CD14-positive monocyte (primary cell): ENCODE measurements around the gene IGFN1. TPM values are rescaled to one million over a fixed set of nuclear protein-coding genes. Genes with fewer than 3 reads are reported as not detected.

Source experiments
- DNase-seq, 3 donors: peaks; one replicate each; pipeline ENCODE4 v3.0.0-alpha.2; 2011 to 2022
- H2AFZ ChIP-seq: 2 replicates; pipeline ENCODE4 v1.6.0; 2012; ENCODE audit warnings: mild to moderate bottlenecking, low read depth, low read length, inconsistent platforms; ENCODE audit not compliant: insufficient read depth, poor library complexity, severe bottlenecking
- H3K27ac ChIP-seq, 2 donors: 1 replicate in 1 of 2; 2 replicates in 1 of 2; pipeline ENCODE4 v1.5.1; 2012 to 2013; ENCODE audit warnings: low read length in 2 of 2, control low read depth in 1 of 2, inconsistent platforms in 1 of 2, low read depth in 1 of 2, mild to moderate bottlenecking in 1 of 2
- H3K27me3 ChIP-seq, 2 donors: one replicate each; pipeline versions ENCODE4 v1.6.0 to v1.6.1; 2011 to 2013; ENCODE audit warnings: low read length in 2 of 2; ENCODE audit not compliant: control insufficient read depth in 2 of 2, insufficient read depth in 2 of 2
- H3K36me3 ChIP-seq, 2 donors: replicated peaks in 1 of 2; 1 replicate in 1 of 2; 2 replicates in 1 of 2; pipeline versions ENCODE4 v1.5.1 to v1.6.1; 2012 to 2013; ENCODE audit warnings: low read length in 2 of 2, control low read depth in 1 of 2, inconsistent platforms in 1 of 2, mild to moderate bottlenecking in 1 of 2; ENCODE audit not compliant: insufficient read depth in 2 of 2, control insufficient read depth in 1 of 2
- H3K4me1 ChIP-seq, 2 donors: 1 replicate in 1 of 2; 2 replicates in 1 of 2; pipeline versions ENCODE4 v1.5.1 to v1.6.1; 2012 to 2013; ENCODE audit warnings: low read length in 2 of 2, control low read depth in 1 of 2, inconsistent platforms in 1 of 2, mild to moderate bottlenecking in 1 of 2, moderate library complexity in 1 of 2; ENCODE audit not compliant: insufficient read depth in 2 of 2, control insufficient read depth in 1 of 2
- H3K4me2 ChIP-seq: replicated peaks from 2 replicates; pipeline ENCODE3; 2012; ENCODE audit warnings: low read length, moderate library complexity, mild to moderate bottlenecking; ENCODE audit not compliant: poor library complexity, severe bottlenecking; ENCODE audit errors: extremely low read depth
- H3K4me3 ChIP-seq, 3 experiments: fragments of 200-600 bp in 1 of 3; sonication (generic) in 1 of 3; replicated peaks in 1 of 3; 1 replicate in 2 of 3; 2 replicates in 1 of 3; pipeline ENCODE4 v1.5.1; 2011 to 2013; ENCODE audit warnings: low read length in 3 of 3, mild to moderate bottlenecking in 3 of 3, control low read depth in 2 of 3, low read depth in 2 of 3, inconsistent platforms in 1 of 3, moderate library complexity in 1 of 3
- H3K79me2 ChIP-seq: 2 replicates; pipeline ENCODE4 v1.6.0; 2012; ENCODE audit warnings: mild to moderate bottlenecking, control low read depth, inconsistent platforms, low read length, moderate library complexity; ENCODE audit not compliant: insufficient read depth
- H3K9ac ChIP-seq: 2 replicates; pipeline ENCODE4 v1.6.0; 2017; ENCODE audit warnings: low read length, mild to moderate bottlenecking; ENCODE audit not compliant: insufficient read depth, poor library complexity, severe bottlenecking
- H3K9me3 ChIP-seq, 2 donors: replicated peaks in 1 of 2; 1 replicate in 1 of 2; 2 replicates in 1 of 2; pipeline versions ENCODE4 v1.5.1 to v1.6.1; 2012 to 2013; ENCODE audit warnings: low read length in 2 of 2, control low read depth in 1 of 2; ENCODE audit not compliant: control insufficient read depth in 1 of 2, insufficient read depth in 1 of 2
- H4K20me1 ChIP-seq: 2 replicates; pipeline ENCODE4 v1.6.0; 2012; ENCODE audit warnings: mild to moderate bottlenecking, low read length, control low read depth, moderate library complexity; ENCODE audit not compliant: insufficient read depth
- H3K27ac Mint-ChIP-seq, 7 donors: one replicate each; pipeline ENCODE4 v1.8.0; 2020; ENCODE audit warnings: mild to moderate bottlenecking in 7 of 7, mixed read lengths in 7 of 7, moderate library complexity in 6 of 7, inconsistent platforms in 2 of 7
- H3K27me3 Mint-ChIP-seq, 3 donors: one replicate each; pipeline ENCODE4 v1.8.0; 2021 to 2022; ENCODE audit warnings: low read depth in 3 of 3, mild to moderate bottlenecking in 3 of 3, mixed read lengths in 3 of 3, moderate library complexity in 3 of 3, inconsistent platforms in 1 of 3
- H3K36me3 Mint-ChIP-seq, 2 donors: one replicate each; pipeline ENCODE4 v1.8.0; 2020; ENCODE audit warnings: mixed read lengths in 2 of 2, inconsistent platforms in 1 of 2, mild to moderate bottlenecking in 1 of 2
- H3K4me1 Mint-ChIP-seq: one replicate; pipeline ENCODE4 v1.8.0; 2020; ENCODE audit warnings: mild to moderate bottlenecking, mixed read lengths
- H3K4me3 Mint-ChIP-seq, 2 donors: one replicate each; pipeline ENCODE4 v1.8.0; 2020; ENCODE audit warnings: mild to moderate bottlenecking in 2 of 2, mixed read lengths in 2 of 2, moderate library complexity in 1 of 2
- H3K9me3 Mint-ChIP-seq, 7 donors: one replicate each; pipeline ENCODE4 v1.8.0; 2020 to 2022; ENCODE audit warnings: mixed read lengths in 7 of 7, mild to moderate bottlenecking in 6 of 7, moderate library complexity in 6 of 7, inconsistent platforms in 2 of 7
- CTCF ChIP-seq: fragments of 200-600 bp; IDR thresholded peaks from one replicate; pipeline ENCODE4 v1.8.0; 2022; ENCODE audit warnings: antibody characterized with exemption, mild to moderate bottlenecking
- WGBS: methylation state at CpG from one replicate; pipeline ENCODE4 v1.1.5; 2013; ENCODE audit warnings: missing lambda C conversion rate; ENCODE audit not compliant: insufficient coverage; 5-methylcytosine and 5-hydroxymethylcytosine counted together
- intact Hi-C, 2 donors: fragments of 100-400 bp; cut with micrococcal nuclease; formaldehyde crosslinking; loops; one replicate each; pipeline versions ENCODE4 v1.15.0 to v1.15.1; 2023
- polyA plus RNA-seq, 3 donors: library from polyadenylated mRNA; depleted of rRNA in 1 of 3; unstranded in 2 of 3; stranded (reverse) in 1 of 3; fragments of 300-500 nt in 2 of 3; fragments of >200 nt in 1 of 3; fragmentation: Illumina TruSeq in 2 of 3; gene quantifications; 1 replicate in 2 of 3; 2 replicates in 1 of 3; pipeline ENCODE4 v1.2.3, GENCODE V29; 2012 to 2021

IGFN1 gene
- polyA plus RNA-seq, 3 donors: not detected

GRCh38 chr1:201221201-201221846 lies 30.7 kb downstream of the IGFN1 start:
- Histone ChIP-seq H3K9me3 (no peaks in the 10 kb centered on the region), H4K20me1 (no peaks in the 10 kb centered on the region), H3K27me3 (no peaks in the 10 kb centered on the region), H3K27ac (no peak overlapping the region), H3K4me3 (no peak overlapping the region), H3K36me3 (no peaks in the 10 kb centered on the region), H3K4me2 (no peak overlapping the region), H3K4me1 (no peaks in the 10 kb centered on the region), H3K79me2 (no peaks in the 10 kb centered on the region), H3K9ac (no peak overlapping the region), H2AFZ (no peak overlapping the region)
- Mint-ChIP-seq H3K36me3 (no peaks in the 10 kb centered on the region), H3K27ac (peak overlapping the region in 1 of 7 donors; percentile 68), H3K4me1 (no peaks in the 10 kb centered on the region), H3K9me3 (no peaks in the 10 kb centered on the region), H3K4me3 (no peak overlapping the region), H3K27me3 (peaks cover 0 to 4% (median 3%) of the 10 kb centered on the region in 3 donors)
- 90% methylated on average over 7 of the region's 10 CpGs for WGBS
- no peak for DNase-seq
- TF ChIP-seq CTCF: no peak
- intact Hi-C loops: no loop called here

GRCh38 chr1:201222125-201222524 lies 31.5 kb downstream of the IGFN1 start:
- H3K9me3 ChIP-seq: no peaks in the 10 kb centered on the region
- no peak overlapping the region for H3K4me2 ChIP-seq
- Mint-ChIP-seq H3K36me3 (no peaks in the 10 kb centered on the region), H3K27ac (no peak overlapping the region), H3K9me3 (no peaks in the 10 kb centered on the region), H3K4me3 (no peak overlapping the region), H3K4me1 (no peaks in the 10 kb centered on the region), H3K27me3 (peaks cover 2 to 4% (median 3%) of the 10 kb centered on the region in 3 donors)
- H3K36me3 ChIP-seq: no peaks in the 10 kb centered on the region
- no peak overlapping the region for H2AFZ ChIP-seq
- H3K9ac ChIP-seq: no peak overlapping the region
- H3K4me3 ChIP-seq: no peak overlapping the region
- no peaks in the 10 kb centered on the region for H3K79me2 ChIP-seq
- WGBS: 87% methylated on average over 5 of the region's 6 CpGs
- no peaks in the 10 kb centered on the region for H4K20me1 ChIP-seq
- DNase-seq: no peak
- no peak overlapping the region for H3K27ac ChIP-seq
- TF ChIP-seq CTCF: no peak
- no peaks in the 10 kb centered on the region for H3K27me3 ChIP-seq
- intact Hi-C loops: no loop called here
- H3K4me1 ChIP-seq: no peaks in the 10 kb centered on the region
